Astrocyte of the cerebellum (primary cell): ENCODE results near the gene MROH2A.

Source experiments
- DNase-seq: peaks from one replicate; pipeline ENCODE4 v3.0.0-alpha.2; 2011; ENCODE audit warnings: low read depth
- H3K4me3 ChIP-seq: 2 replicates; pipeline ENCODE4 v1.5.1; 2011; ENCODE audit warnings: mild to moderate bottlenecking, low read depth, low read length, moderate library complexity
- in situ Hi-C: cut with HindIII; loops from 2 replicates; pipeline ENCODE4 v1.10.0; 2017; ENCODE audit warnings: low sequenced_read_pairs
- TF ChIP-seq, protein P1 (sequence below): IDR thresholded peaks from 2 replicates; pipeline ENCODE4 v1.5.1; 2012; ENCODE audit warnings: low read length, low read depth, moderate library complexity, mild to moderate bottlenecking; ENCODE audit errors: missing control alignments

The MROH2A gene

DNA sequence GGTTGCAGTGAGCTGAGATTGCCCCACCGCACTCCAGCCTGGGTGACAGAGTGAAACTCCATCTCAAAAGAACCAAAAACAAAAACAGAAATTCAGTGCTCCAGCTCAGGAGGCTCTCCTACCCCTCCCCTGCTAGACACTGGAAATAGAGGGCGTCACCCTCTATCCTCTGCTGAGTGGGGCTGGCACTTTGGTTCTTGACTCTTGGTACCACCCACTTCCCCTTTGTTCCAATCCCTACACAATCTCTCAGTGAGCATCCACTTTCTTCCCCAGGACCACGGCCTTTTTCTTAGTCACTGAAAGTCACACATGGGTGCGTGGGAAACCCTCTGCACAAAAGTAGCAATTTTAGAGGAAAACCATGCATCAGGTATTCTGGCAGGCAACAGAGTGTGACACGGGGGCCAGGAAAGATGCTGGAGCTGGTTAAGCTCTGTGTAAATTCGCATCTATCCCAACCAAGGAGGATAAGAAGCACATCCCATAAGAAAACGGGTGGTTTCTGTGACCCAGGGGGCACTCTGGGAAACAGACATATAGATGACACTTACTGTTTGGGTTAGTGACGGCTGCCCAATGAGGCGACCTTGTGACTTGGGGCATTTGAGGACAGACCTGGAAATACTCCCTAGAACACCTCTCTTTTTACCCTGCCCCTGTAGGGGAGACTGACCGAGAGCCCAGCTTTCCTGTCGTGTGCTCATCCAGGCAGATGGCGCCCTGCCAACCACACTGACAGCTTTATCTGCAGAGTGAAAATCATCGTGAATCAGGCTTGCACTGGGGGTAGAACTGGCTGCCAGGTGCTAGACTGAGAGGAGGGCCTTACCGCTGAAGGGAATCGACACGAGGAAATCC, 68.5 kb downstream of the MROH2A start:
- no peak for DNase-seq
- in situ Hi-C loops = no loop called here
- H3K4me3 ChIP-seq = no peak overlapping the region
- TF ChIP-seq, protein P1, sequence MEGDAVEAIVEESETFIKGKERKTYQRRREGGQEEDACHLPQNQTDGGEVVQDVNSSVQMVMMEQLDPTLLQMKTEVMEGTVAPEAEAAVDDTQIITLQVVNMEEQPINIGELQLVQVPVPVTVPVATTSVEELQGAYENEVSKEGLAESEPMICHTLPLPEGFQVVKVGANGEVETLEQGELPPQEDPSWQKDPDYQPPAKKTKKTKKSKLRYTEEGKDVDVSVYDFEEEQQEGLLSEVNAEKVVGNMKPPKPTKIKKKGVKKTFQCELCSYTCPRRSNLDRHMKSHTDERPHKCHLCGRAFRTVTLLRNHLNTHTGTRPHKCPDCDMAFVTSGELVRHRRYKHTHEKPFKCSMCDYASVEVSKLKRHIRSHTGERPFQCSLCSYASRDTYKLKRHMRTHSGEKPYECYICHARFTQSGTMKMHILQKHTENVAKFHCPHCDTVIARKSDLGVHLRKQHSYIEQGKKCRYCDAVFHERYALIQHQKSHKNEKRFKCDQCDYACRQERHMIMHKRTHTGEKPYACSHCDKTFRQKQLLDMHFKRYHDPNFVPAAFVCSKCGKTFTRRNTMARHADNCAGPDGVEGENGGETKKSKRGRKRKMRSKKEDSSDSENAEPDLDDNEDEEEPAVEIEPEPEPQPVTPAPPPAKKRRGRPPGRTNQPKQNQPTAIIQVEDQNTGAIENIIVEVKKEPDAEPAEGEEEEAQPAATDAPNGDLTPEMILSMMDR = no peak

DNA sequence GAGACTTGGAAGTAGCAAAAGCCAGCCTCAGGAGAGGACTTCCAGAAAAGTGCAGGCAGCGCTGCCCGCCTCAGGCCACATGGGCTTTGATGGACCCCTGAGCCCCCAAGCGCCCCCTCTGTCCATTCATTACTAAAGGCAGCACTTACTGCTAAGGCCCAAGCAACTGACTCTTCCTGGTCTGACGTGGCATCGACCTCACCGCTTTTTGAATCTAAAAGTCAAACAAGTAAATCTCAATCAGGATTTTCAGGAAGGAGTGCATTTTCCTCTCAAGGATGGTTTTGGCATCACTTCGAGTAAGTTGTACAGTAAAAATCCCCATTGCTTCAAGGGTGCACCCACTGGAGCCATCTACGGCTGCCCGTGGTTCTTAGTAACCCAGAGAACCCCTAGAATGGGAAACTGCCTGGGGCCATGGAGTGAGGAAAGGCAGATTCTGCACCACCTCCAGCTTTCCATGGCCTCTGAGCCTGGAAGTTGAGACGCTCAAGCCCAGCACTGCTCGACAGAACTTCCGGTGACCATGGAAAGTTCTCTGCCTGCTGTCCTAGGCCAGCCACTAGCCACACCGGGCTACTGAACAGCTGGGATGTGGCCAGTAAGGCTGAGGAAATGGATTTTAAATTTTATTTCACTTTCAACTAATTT, 69.2 kb downstream of the MROH2A start:
- TF ChIP-seq, protein P1 = no peak
- H3K4me3 ChIP-seq = no peak overlapping the region
- in situ Hi-C loops = no loop called here
- DNase-seq = no peak

DNA sequence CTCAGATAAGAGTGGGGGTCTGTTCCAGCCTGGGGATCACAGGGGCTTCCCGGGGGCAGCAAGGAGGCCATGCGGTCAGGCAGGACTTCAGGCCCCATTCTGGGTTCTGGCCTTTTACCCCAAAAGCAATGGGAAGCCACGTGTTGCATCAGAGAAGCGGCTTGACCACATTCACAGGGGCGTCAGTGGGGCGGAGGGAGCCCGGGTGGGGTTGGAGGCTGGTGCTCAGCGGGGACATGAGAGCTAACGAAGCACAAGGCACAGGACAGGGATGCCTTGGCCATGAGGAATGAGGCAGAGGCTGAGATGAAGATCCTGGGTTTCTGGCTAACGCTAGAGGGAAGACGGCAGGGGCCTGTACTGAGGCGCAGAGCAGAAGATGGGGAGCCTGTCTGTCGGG, 70.1 kb downstream of the MROH2A start:
- no peak for DNase-seq

DNA sequence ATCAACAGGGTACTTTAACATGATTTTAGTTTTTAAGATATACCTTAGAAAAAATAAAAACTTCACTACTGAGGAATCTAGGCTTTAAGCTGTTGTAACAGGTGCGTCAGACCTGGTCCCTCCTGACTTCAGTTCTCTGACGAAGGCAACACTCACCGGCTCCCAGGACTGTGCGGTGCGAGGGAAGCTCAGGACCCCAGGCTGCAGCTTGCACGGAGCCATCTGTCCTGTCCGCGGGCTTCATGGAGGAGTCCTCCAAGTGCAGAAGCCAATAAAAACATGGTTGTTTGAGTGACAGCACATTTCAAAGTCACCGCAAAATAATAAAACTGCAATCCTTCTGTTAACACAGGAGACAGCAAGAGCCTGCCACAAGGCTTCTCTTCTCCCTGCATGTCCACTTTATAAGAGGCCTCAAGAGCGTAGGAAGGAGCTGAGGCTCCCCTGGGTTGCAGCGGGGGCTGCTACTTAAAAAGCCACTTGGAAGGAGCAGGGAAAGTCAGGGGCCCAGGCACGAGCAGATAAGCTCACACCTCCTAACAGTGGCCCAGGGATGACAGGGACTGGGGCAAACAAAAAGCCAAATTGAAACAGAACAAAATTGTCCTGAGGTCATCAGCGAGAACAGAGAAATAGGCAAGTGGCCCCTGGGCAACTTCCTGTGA, 71.6 kb downstream of the MROH2A start:
- DNase-seq = no peak
- in situ Hi-C loops = no loop called here
- TF ChIP-seq, protein P1 = no peak
- no peak overlapping the region for H3K4me3 ChIP-seq

More for the DNA sequence above, 70.1 kb downstream of the MROH2A start:
- in situ Hi-C loops = no loop called here
- TF ChIP-seq, protein P1 = no peak
- no peak overlapping the region for H3K4me3 ChIP-seq

DNA sequence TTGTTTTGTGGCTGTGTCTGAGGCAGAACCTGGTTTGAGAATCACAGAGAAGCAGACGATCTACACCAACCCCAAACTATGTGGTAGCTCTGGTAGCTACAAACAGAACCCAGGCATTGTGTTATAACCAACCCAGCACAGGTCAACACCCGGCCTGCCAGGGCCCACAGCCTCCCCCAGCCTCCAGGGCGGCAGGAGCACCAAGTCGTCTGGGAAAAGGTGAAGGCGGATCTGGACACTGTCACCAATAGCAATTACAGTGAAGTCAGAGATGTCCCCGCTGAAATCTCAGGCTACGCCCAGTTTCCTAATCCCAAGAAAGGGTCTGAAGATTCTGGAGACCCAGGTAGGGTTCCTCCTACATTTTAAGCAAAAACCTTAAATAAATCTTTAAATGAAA, 72.6 kb downstream of the MROH2A start:
- TF ChIP-seq, protein P1 = no peak
- no peak overlapping the region for H3K4me3 ChIP-seq
- in situ Hi-C loops = no loop called here
- no peak for DNase-seq

DNA sequence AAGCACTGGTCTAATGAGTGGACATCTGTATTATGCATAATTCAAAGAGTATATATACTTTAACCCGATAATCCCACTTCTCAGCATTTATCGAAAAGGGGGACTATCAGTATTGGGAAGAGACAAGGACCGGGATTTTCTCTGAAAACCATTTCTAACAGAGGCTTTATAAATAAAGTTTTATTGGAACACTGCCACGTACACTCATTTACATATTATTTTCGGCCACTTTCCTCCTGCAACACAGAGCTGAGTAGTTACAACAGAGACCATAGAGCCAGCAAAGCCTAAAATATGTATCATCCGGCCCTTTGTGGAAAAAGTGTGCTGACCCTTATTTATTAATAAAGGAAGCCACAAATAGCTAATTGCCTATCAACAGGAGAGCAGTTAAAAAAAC, 73.0 kb downstream of the MROH2A start:
- DNase-seq = no peak
- TF ChIP-seq, protein P1 = no peak
- in situ Hi-C loops = no loop called here
- H3K4me3 ChIP-seq = no peak overlapping the region
